Suppressor macrophage treated with lipopolysaccharide for 1 hour (primary cell): ENCODE data around the gene PAPOLG.
"Not testable (repeated sequence)": the region's sequence is repeated elsewhere in the genome, so short reads cannot be mapped to it uniquely, and the experiment has no call there.

Experiments used
- DNase-seq, 3 donors: peaks; one replicate each; pipeline ENCODE4 v3.0.0-alpha.2; 2020 to 2022

PAPOLG gene

GRCh38 chr2:60775048-60775639 lies 19.1 kb downstream of the PAPOLG start:
- DNase-seq: no peak

- DNase-seq: no peak
Measured at GRCh38 chr2:60778352-60778751, 22.3 kb downstream of the PAPOLG start.

- DNase-seq: no peak
Measured at GRCh38 chr2:60779426-60779825, 23.4 kb downstream of the PAPOLG start.

- DNase-seq: peak; percentile 69 to 90 (median 79)
Measured at GRCh38 chr2:60780721-60781120, 24.7 kb downstream of the PAPOLG start.

- no peak for DNase-seq
Measured at GRCh38 chr2:60793169-60793568, 37.1 kb downstream of the PAPOLG start.

GRCh38 chr2:60794271-60794863 lies 38.3 kb downstream of the PAPOLG start:
- peak; percentile 50 to 82 (median 76) for DNase-seq

GRCh38 chr2:60796573-60797509 lies 40.8 kb downstream of the PAPOLG start:
- DNase-seq: peak; percentile 68 to 93 (median 89)

GRCh38 chr2:60804473-60804872 lies 48.4 kb downstream of the PAPOLG start:
- DNase-seq: no peak

GRCh38 chr2:60806595-60806987 lies 50.5 kb downstream of the PAPOLG start:
- DNase-seq: no peak

GRCh38 chr2:60806988-60807681 lies 51.1 kb downstream of the PAPOLG start:
- peak; percentile 91 to 95 (median 92) for DNase-seq

GRCh38 chr2:60808330-60808801 lies 52.3 kb downstream of the PAPOLG start:
- no peak for DNase-seq

- DNase-seq: no peak
Measured at GRCh38 chr2:60811491-60812375, 55.7 kb downstream of the PAPOLG start.

GRCh38 chr2:60817191-60817590 lies 61.1 kb downstream of the PAPOLG start:
- DNase-seq: not testable (repeated sequence)

GRCh38 chr2:60818272-60818671 lies 62.2 kb downstream of the PAPOLG start:
- DNase-seq: peak; percentile 87 to 91 (median 91)

- DNase-seq: no peak
Measured at GRCh38 chr2:60819155-60819862, 63.2 kb downstream of the PAPOLG start.

GRCh38 chr2:60819936-60820335 lies 63.9 kb downstream of the PAPOLG start:
- DNase-seq: no peak

- DNase-seq: no peak
Measured at GRCh38 chr2:60820416-60821132, 64.5 kb downstream of the PAPOLG start.

- no peak for DNase-seq
Measured at GRCh38 chr2:60821133-60821469, 65.0 kb downstream of the PAPOLG start.

- peak; percentile 28 to 45 (median 41) for DNase-seq
Measured at GRCh38 chr2:60821587-60822302, 65.7 kb downstream of the PAPOLG start.

GRCh38 chr2:60822987-60823386 lies 66.9 kb downstream of the PAPOLG start:
- no peak for DNase-seq
